H9 (cell line): ENCODE data around the gene KCNH2. TPM values are rescaled to one million over a fixed set of nuclear protein-coding genes. Genes with fewer than 3 reads are reported as not detected.

Experiments used
- DNase-seq: peaks from one replicate; pipeline ENCODE4 v3.0.0-alpha.2; 2017
- H2AFZ ChIP-seq: one replicate; pipeline ENCODE4 v1.6.1; 2013; ENCODE audit warnings: mild to moderate bottlenecking, low read length, control low read depth, moderate library complexity
- H2AK5ac ChIP-seq: 2 replicates; pipeline ENCODE4 v1.6.1; 2013; ENCODE audit warnings: low read length, control low read depth, mixed read lengths; ENCODE audit not compliant: insufficient read length
- H2BK120ac ChIP-seq: one replicate; pipeline ENCODE4 v1.6.1; 2013; ENCODE audit warnings: low read depth, mild to moderate bottlenecking, low read length, control low read depth, inconsistent platforms; ENCODE audit not compliant: poor library complexity, severe bottlenecking
- H2BK12ac ChIP-seq: 2 replicates; pipeline ENCODE4 v1.6.1; 2013; ENCODE audit warnings: low read length, control low read depth, mixed read lengths, low read depth; ENCODE audit not compliant: insufficient read length
- H2BK15ac ChIP-seq: 2 replicates; pipeline ENCODE4 v1.6.1; 2013; ENCODE audit warnings: low read depth, low read length, control low read depth
- H2BK20ac ChIP-seq: one replicate; pipeline ENCODE4 v1.6.1; 2013; ENCODE audit warnings: low read depth, mild to moderate bottlenecking, low read length, control low read depth, inconsistent platforms; ENCODE audit not compliant: poor library complexity, severe bottlenecking
- H2BK5ac ChIP-seq: 2 replicates; pipeline ENCODE4 v1.6.1; 2013; ENCODE audit warnings: low read length, control low read depth, mixed read lengths; ENCODE audit not compliant: insufficient read length
- H3K14ac ChIP-seq: 2 replicates; pipeline ENCODE4 v1.6.1; 2013; ENCODE audit warnings: low read length, control low read depth; ENCODE audit not compliant: insufficient read depth
- H3K18ac ChIP-seq: 2 replicates; pipeline ENCODE4 v1.6.1; 2013; ENCODE audit warnings: low read depth, mild to moderate bottlenecking, mixed read lengths, low read length, control low read depth; ENCODE audit not compliant: insufficient read length
- H3K23ac ChIP-seq: 2 replicates; pipeline ENCODE4 v1.6.1; 2013; ENCODE audit warnings: low read length, control low read depth, mixed read lengths, low read depth; ENCODE audit not compliant: insufficient read length
- H3K23me2 ChIP-seq: 2 replicates; pipeline ENCODE4 v1.6.1; 2013; ENCODE audit warnings: low read depth, mild to moderate bottlenecking, mixed read lengths, low read length, control low read depth; ENCODE audit not compliant: insufficient read length, poor library complexity, severe bottlenecking
- H3K27ac ChIP-seq: 2 replicates; pipeline ENCODE4 v1.5.1; 2013; ENCODE audit warnings: low read length, control low read depth, mixed read lengths, low read depth; ENCODE audit not compliant: insufficient read length
- H3K27me3 ChIP-seq: 2 replicates; pipeline ENCODE4 v1.6.1; 2013; ENCODE audit warnings: low read length, control low read depth, inconsistent platforms; ENCODE audit not compliant: insufficient read depth
- H3K4ac ChIP-seq: 2 replicates; pipeline ENCODE4 v1.6.1; 2013; ENCODE audit warnings: low read depth, mild to moderate bottlenecking, control low read depth, inconsistent platforms, low read length, moderate library complexity
- H3K4me1 ChIP-seq: 2 replicates; pipeline ENCODE4 v1.6.1; 2013; ENCODE audit warnings: low read length, control low read depth, inconsistent platforms; ENCODE audit not compliant: insufficient read depth
- H3K4me2 ChIP-seq: 2 replicates; pipeline ENCODE4 v1.6.1; 2013; ENCODE audit warnings: low read length, control low read depth, mixed read lengths; ENCODE audit not compliant: insufficient read length, insufficient read depth
- H3K56ac ChIP-seq: 2 replicates; pipeline ENCODE4 v1.6.1; 2013; ENCODE audit warnings: low read depth, mild to moderate bottlenecking, mixed read lengths, low read length, control low read depth; ENCODE audit not compliant: insufficient read length
- H3K79me1 ChIP-seq: 2 replicates; pipeline ENCODE4 v1.6.1; 2013; ENCODE audit warnings: low read depth, mild to moderate bottlenecking, moderate library complexity, low read length, control low read depth, inconsistent platforms; ENCODE audit not compliant: insufficient read depth, poor library complexity, severe bottlenecking
- H3K79me2 ChIP-seq: 2 replicates; pipeline ENCODE4 v1.6.1; 2013; ENCODE audit warnings: low read length, control low read depth, inconsistent platforms; ENCODE audit not compliant: insufficient read depth
- H3K9ac ChIP-seq: 2 replicates; pipeline ENCODE4 v1.6.1; 2013; ENCODE audit warnings: low read length, control low read depth, mixed read lengths; ENCODE audit not compliant: insufficient read length; ENCODE audit errors: extremely low read depth
- H3K9me3 ChIP-seq: one replicate; pipeline ENCODE4 v1.6.1; 2013; ENCODE audit warnings: low read depth, low read length, inconsistent platforms; ENCODE audit not compliant: control insufficient read depth
- H3T11ph ChIP-seq: one replicate; pipeline ENCODE4 v1.6.1; 2013; ENCODE audit warnings: mild to moderate bottlenecking, low read length, control low read depth, inconsistent platforms
- H4K20me1 ChIP-seq: one replicate; pipeline ENCODE4 v1.6.1; 2013; ENCODE audit not compliant: control insufficient read depth, insufficient read length, insufficient read depth
- H4K5ac ChIP-seq: 2 replicates; pipeline ENCODE4 v1.6.1; 2013; ENCODE audit warnings: low read depth, mild to moderate bottlenecking, mixed read lengths, low read length, control low read depth; ENCODE audit not compliant: insufficient read length
- H4K8ac ChIP-seq: replicated peaks from 2 replicates; pipeline ENCODE4 v1.6.1; 2013; ENCODE audit warnings: low read length, control low read depth, mixed read lengths, low read depth; ENCODE audit not compliant: insufficient read length
- H4K91ac ChIP-seq: 2 replicates; pipeline ENCODE4 v1.6.1; 2013; ENCODE audit warnings: low read depth, mild to moderate bottlenecking, moderate library complexity, mixed read lengths, low read length, control low read depth; ENCODE audit not compliant: insufficient read length
- H3K27ac Mint-ChIP-seq, 3 experiments: 2 replicates in 2 of 3; 3 replicates in 1 of 3; pipeline ENCODE4 v1.8.0; 2020 to 2021; ENCODE audit warnings: mixed read lengths in 3 of 3, mild to moderate bottlenecking in 1 of 3, moderate library complexity in 1 of 3
- H3K27me3 Mint-ChIP-seq: 2 replicates; pipeline ENCODE4 v1.8.0; 2021; ENCODE audit warnings: low read depth, mild to moderate bottlenecking, moderate library complexity, mixed read lengths
- H3K36me3 Mint-ChIP-seq, 3 experiments: 2 replicates in 2 of 3; 3 replicates in 1 of 3; pipeline ENCODE4 v1.8.0; 2020 to 2021; ENCODE audit warnings: low read depth in 3 of 3, mixed read lengths in 3 of 3; ENCODE audit not compliant: insufficient read depth in 1 of 3
- H3K4me1 Mint-ChIP-seq, 2 experiments: 2 replicates each; pipeline ENCODE4 v1.8.0; 2020; ENCODE audit warnings: mixed read lengths in 2 of 2
- H3K4me3 Mint-ChIP-seq, 2 experiments: 2 replicates in 1 of 2; 3 replicates in 1 of 2; pipeline ENCODE4 v1.8.0; 2020 to 2021; ENCODE audit warnings: mild to moderate bottlenecking in 2 of 2, mixed read lengths in 2 of 2, moderate library complexity in 1 of 2
- H3K9me3 Mint-ChIP-seq, 2 experiments: 2 replicates in 1 of 2; 3 replicates in 1 of 2; pipeline ENCODE4 v1.8.0; 2020; ENCODE audit warnings: mild to moderate bottlenecking in 2 of 2, mixed read lengths in 2 of 2, moderate library complexity in 1 of 2
- CTCF ChIP-seq: fragments of 200-600 bp; sonication (generic); conservative IDR thresholded peaks from 3 replicates; pipeline ENCODE4 v1.8.0; 2021; ENCODE audit warnings: antibody characterized with exemption, mild to moderate bottlenecking
- WGBS: extraction: QIAGEN DNeasy Blood & Tissue Kit; methylation state at CpG from one replicate; pipeline ENCODE4 v1.1.7; 2013; ENCODE audit warnings: missing lambda C conversion rate, low lambda C conversion rate, mixed read lengths; ENCODE audit not compliant: insufficient read length; ENCODE audit errors: extremely low coverage; 5-methylcytosine and 5-hydroxymethylcytosine counted together
- total RNA-seq: library from RNA; stranded (reverse); gene quantifications from 2 replicates; pipeline ENCODE4 v1.2.1, GENCODE V29; 2021

Gene KCNH2
- total RNA-seq, 1 experiment from 2014 or later, result 4.5 TPM

- peaks cover 17% of the 10 kb centered on the region for H3K27me3 Mint-ChIP-seq
- Histone ChIP-seq H2BK20ac (no peak overlapping the region), H2BK120ac (no peak overlapping the region), H4K8ac (no peak overlapping the region), H4K91ac (no peak overlapping the region), H3K9me3 (no peaks in the 10 kb centered on the region), H3K4ac (no peak overlapping the region), H4K20me1 (no peaks in the 10 kb centered on the region), H3K23me2 (peaks cover 4% of the 10 kb centered on the region), H3K4me2 (no peak overlapping the region), H3T11ph (no peak overlapping the region), H2BK15ac (no peak overlapping the region), H3K27me3 (no peaks in the 10 kb centered on the region), H3K79me2 (no peaks in the 10 kb centered on the region), H2AFZ (no peak overlapping the region), H3K18ac (no peak overlapping the region), H3K56ac (no peak overlapping the region), H3K14ac (no peak overlapping the region), H3K27ac (no peak overlapping the region), H3K9ac (no peak overlapping the region), H2AK5ac (no peak overlapping the region), H2BK5ac (no peak overlapping the region), H3K79me1 (no peaks in the 10 kb centered on the region), H4K5ac (no peak overlapping the region), H3K4me1 (peaks cover 4% of the 10 kb centered on the region; the same call in 1 of the 2 replicates), H3K23ac (no peak overlapping the region), H2BK12ac (no peak overlapping the region)
- peaks cover 17 to 39% of the 10 kb centered on the region in 2 experiments for H3K4me1 Mint-ChIP-seq
- no peak overlapping the region; a peak in 2 of 5 replicates for H3K4me3 Mint-ChIP-seq
- peak; percentile 38 for DNase-seq
- H3K9me3 Mint-ChIP-seq, result no peaks in the 10 kb centered on the region
- TF ChIP-seq CTCF, result no peak
- H3K36me3 Mint-ChIP-seq, result 0 out of 7 replicates have a peak, but pooled peaks cover 0 to 1% (median 0%) of the 10 kb centered on the region in 3 experiments
- H3K27ac Mint-ChIP-seq, result peak overlapping the region in 1 of 3 experiments; percentile 86; a peak in 3 of 7 replicates
- WGBS, result no CpG with 5 or more reads among the region's 7 CpGs
These were observed 29.4 kb upstream of the KCNH2 start for GRCh38 chr7:151007469-151007898.
